BJ (cell line): ENCODE measurements around the gene ATP5F1C. TPM values are rescaled to one million over a fixed set of nuclear protein-coding genes. Genes with fewer than 3 reads are reported as not detected.
"Not testable (repeated sequence)": the region's sequence is repeated elsewhere in the genome, so short reads cannot be mapped to it uniquely, and the experiment has no call there.

Source experiments
- CTCF ChIA-PET: fragments of 350-600 bp; formaldehyde crosslinking; extraction: SDS; loops from one replicate; lab custom pipeline; 2021; ENCODE audit warnings: antibody characterized with exemption, inconsistent platforms; lab: Yijun Ruan, JAX
- POLR2A ChIA-PET: fragments of 300-600 bp; sonication (Branson Sonifier 250); formaldehyde crosslinking; extraction: SDS; loops from one replicate; lab custom pipeline; 2021; ENCODE audit warnings: antibody characterized with exemption; lab: Charles Lee
- DNase-seq: peaks from one replicate; pipeline ENCODE4 v3.0.0-alpha.2; 2011; ENCODE audit warnings: low read depth
- H3K27me3 ChIP-seq: 2 replicates; pipeline ENCODE4 v1.6.0; 2011; ENCODE audit warnings: low read length; ENCODE audit not compliant: control insufficient read depth, insufficient read depth
- H3K36me3 ChIP-seq: 2 replicates; pipeline ENCODE4 v1.5.1; 2011; ENCODE audit warnings: low read length; ENCODE audit not compliant: control insufficient read depth, insufficient read depth
- H3K4me3 ChIP-seq: 2 replicates; pipeline ENCODE4 v1.5.1; 2011; ENCODE audit warnings: low read depth, mild to moderate bottlenecking, control low read depth, low read length
- polyA minus RNA-seq: library from RNA; depleted of rRNA, polyadenylated mRNA; stranded (reverse); fragments of >200 nt; gene quantifications from 2 replicates; pipeline ENCODE4 v1.2.3, GENCODE V29; 2011; rRNA and poly(A)+ RNA removed
- polyA plus RNA-seq: library from polyadenylated mRNA; depleted of rRNA; stranded (reverse); fragments of >200 nt; gene quantifications from 2 replicates; pipeline ENCODE4 v1.2.3, GENCODE V29; 2011; rRNA removed
- TF ChIP-seq, protein P1 (sequence below): IDR thresholded peaks from 2 replicates; pipeline ENCODE4 v1.5.1; 2011; ENCODE audit warnings: low read depth, mild to moderate bottlenecking, control low read depth, inconsistent platforms, low read length, moderate library complexity; ENCODE audit not compliant: insufficient read depth

Gene ATP5F1C
- 217 and 406 TPM in 2 replicates for polyA plus RNA-seq
- polyA minus RNA-seq, result 67.7 and 91.8 TPM in 2 replicates

DNA sequence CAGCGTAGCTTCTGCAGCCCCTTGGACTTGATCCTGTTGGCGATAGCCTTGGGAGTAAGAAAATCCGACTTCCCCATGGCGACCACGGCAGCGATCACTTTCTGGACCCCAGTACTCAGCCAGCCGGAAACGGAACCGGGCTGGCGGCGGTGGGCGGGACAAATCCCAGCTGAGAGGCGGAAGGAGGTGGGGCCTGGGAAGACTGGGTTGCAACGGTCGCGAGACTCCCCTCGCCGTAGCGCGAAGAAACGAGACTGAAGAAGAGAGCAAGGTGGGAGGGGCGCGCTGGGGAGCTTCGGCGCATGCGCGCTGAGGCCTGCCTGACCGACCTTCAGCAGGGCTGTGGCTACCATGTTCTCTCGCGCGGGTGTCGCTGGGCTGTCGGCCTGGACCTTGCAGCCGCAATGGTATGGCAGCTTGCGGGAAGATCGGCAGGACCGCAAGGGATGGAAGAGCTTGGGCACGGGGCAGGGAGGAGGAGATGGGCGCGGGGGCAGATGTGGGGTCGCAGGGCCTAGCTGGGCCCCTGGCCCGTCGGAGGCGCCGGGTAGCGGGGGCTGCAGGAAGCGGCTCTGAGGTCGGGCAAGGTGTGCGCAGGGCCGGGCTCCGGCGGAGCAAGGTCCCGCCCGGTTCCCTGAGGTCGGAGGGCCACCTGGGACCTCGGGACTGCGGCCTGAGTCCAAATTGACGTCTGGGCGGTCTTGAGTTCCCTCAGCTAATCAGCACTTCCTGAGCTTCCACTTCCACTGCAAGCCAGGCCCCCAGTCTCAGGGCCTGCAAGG, at the start of gene ATP5F1C, which contains the start of gene KIN:
ATP5F1C (plus strand) TSS at position 321 of the 782 bp plus-strand sequence; CDS start at position 352, 31 bp downstream.
KIN (minus strand) TSS at position 137 of the 782 bp plus-strand sequence; CDS start at position 77, 60 bp downstream.
- peak within 1 kb of the TSS; percentile 74 for H3K4me3 ChIP-seq
- TF ChIP-seq, protein P1, sequence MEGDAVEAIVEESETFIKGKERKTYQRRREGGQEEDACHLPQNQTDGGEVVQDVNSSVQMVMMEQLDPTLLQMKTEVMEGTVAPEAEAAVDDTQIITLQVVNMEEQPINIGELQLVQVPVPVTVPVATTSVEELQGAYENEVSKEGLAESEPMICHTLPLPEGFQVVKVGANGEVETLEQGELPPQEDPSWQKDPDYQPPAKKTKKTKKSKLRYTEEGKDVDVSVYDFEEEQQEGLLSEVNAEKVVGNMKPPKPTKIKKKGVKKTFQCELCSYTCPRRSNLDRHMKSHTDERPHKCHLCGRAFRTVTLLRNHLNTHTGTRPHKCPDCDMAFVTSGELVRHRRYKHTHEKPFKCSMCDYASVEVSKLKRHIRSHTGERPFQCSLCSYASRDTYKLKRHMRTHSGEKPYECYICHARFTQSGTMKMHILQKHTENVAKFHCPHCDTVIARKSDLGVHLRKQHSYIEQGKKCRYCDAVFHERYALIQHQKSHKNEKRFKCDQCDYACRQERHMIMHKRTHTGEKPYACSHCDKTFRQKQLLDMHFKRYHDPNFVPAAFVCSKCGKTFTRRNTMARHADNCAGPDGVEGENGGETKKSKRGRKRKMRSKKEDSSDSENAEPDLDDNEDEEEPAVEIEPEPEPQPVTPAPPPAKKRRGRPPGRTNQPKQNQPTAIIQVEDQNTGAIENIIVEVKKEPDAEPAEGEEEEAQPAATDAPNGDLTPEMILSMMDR, result no peak
- no peaks in the 10 kb centered on the region; the same call in none of the 2 replicates for H3K36me3 ChIP-seq
- ChIA-PET CTCF (interaction anchor here (0.5 kb wide), 1 partner anchor 22 kb away, joined by 3 read pairs; no protein-coding TSS in a partner anchor), POLR2A (interaction anchor here (1.1 kb wide), 1 partner anchor 10 kb away, joined by 6 read pairs; no protein-coding TSS in a partner anchor)
- H3K27me3 ChIP-seq, result no peaks in the 10 kb centered on the region
- DNase-seq, result peak; percentile 76

DNA sequence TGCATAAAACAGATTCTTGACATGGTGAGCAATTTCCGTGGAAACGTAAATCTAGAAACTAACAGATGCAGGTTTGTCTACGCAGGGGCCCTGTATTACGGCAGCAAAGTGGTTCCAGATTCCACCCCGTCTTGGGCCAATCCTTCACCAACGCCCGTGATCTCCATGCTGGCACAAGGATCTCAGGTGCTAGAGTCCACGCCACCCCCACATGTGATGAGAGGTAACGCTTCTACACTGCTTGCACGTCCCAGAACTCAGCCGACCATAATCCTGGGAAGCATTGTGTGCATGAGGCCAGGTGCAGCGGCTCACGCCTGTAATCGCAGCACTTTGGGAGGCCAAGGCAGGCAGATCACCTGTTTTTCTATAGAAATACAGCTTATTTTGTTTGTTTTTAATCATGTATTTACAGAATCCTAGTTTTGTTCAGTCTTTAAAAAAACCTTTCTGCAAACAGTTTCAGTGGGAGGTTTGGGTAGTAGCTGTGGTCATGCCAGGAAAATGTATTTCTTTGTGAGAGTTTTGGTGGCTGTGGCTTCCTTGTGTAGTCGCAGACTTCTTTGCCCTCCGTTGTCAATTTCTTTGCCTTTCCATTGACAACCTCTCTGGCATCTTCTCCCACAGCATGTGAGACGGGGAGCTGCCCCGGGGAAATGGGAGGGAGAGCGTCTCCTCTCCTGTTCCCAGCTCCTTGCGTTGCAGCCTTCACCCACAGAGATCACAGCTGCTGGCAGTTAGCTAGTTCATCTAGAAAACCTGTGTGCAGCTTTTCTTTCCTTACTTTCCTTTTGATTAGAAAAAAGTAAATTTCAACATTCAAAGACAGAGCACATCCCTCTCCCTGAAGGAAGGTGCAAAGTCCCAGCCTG, 49.2 kb upstream of the ATP5F1C start:
- ChIA-PET CTCF (interaction anchor here (1.1 kb wide), 1 partner anchor 213 kb away, joined by 5 read pairs; no protein-coding TSS in a partner anchor), POLR2A (no interaction called here)
- DNase-seq, result no peak
- no peaks in the 10 kb centered on the region for H3K36me3 ChIP-seq
- H3K4me3 ChIP-seq, result no peak overlapping the region
- no peaks in the 10 kb centered on the region for H3K27me3 ChIP-seq
- TF ChIP-seq, protein P1, result no peak

DNA sequence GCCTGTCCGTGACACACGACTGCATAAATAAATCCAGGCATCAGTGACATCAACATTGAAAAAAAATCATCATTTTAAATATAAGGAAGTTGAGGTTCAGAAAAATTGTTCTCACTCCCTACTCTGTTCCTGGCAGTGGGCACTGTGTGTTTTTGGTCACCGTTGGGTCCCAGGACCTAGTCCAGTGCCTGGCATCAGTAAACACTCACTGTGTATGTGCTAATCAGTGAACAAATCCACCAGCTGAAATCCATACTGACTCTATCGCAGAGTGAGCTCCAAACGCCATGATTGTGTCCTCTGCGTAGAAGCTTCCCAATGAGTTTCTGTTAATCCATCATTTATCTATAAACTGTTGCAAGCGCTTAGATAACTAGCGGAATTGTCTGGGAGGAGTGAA, 43.7 kb upstream of the ATP5F1C start:
- ChIA-PET POLR2A (no interaction called here), CTCF (no interaction called here)
- TF ChIP-seq, protein P1, result no peak
- no peak for DNase-seq
- H3K27me3 ChIP-seq, result no peaks in the 10 kb centered on the region
- no peaks in the 10 kb centered on the region for H3K36me3 ChIP-seq
- no peak overlapping the region for H3K4me3 ChIP-seq

GRCh38 chr10:7748637-7749036, 39.3 kb upstream of the ATP5F1C start:
- H3K36me3 ChIP-seq, H3K27me3 ChIP-seq, H3K4me3 ChIP-seq, DNase-seq, POLR2A ChIA-PET: not testable (repeated sequence)
- CTCF ChIA-PET, result interaction anchor here (1.7 kb wide), 1 partner anchor 223 kb away, joined by 4 read pairs; no protein-coding TSS in a partner anchor

GRCh38 chr10:7750222-7750621, 37.8 kb upstream of the ATP5F1C start:
- ChIA-PET CTCF (interaction anchor here (1.6 kb wide), 1 partner anchor 27 kb away, joined by 4 read pairs; no protein-coding TSS in a partner anchor), POLR2A (no interaction called here)
- TF ChIP-seq, protein P1, result no peak
- Histone ChIP-seq H3K27me3 (no peaks in the 10 kb centered on the region), H3K36me3 (peaks cover 9% of the 10 kb centered on the region), H3K4me3 (no peak overlapping the region)
- no peak for DNase-seq
